Measurements from ENCODE around the gene C19orf12.

C19orf12 gene

DNA sequence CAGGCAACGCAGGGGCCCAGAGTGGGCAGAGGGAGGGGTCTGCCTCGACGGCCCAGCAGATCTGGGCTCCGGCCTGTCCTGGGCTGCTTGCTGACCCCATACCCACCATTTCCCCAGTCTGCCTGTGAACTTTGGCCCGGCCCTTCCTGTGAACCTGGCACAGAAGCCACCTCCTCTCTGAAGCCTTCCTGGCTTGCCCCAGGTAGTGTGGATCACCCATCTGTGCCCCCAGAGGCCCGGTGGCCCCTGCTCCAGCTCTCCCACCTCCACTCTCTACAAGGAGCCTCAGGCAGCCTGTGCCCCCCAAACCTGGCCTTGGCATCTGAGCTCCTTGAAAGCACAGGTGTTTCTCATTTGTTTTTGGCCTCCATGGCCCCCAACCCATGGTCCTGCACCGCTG, 34.1 kb downstream of the C19orf12 start:
- no peak for ATAC-seq

DNA sequence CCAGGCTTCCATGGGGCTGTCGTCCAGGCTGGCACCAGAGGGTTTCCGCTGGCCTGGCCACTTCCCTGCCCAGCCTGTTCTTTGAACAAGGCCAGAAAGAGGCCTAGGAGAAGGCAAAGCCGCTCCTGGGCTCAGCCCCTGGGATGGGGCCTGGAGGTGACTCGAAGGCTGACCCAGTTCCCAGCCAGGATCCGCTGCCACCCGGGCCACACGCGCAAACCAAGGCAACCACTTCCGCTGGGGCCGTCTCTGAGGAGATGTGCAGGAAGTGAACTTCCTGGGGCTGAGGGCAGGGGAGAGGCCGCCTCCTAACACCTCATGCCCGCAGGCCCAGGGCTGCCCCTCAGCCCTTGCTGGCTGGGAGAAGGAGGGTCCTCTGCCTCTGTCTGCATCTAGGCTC, 34.6 kb downstream of the C19orf12 start:
- ATAC-seq: no peak
- TF ChIP-seq, protein P1, sequence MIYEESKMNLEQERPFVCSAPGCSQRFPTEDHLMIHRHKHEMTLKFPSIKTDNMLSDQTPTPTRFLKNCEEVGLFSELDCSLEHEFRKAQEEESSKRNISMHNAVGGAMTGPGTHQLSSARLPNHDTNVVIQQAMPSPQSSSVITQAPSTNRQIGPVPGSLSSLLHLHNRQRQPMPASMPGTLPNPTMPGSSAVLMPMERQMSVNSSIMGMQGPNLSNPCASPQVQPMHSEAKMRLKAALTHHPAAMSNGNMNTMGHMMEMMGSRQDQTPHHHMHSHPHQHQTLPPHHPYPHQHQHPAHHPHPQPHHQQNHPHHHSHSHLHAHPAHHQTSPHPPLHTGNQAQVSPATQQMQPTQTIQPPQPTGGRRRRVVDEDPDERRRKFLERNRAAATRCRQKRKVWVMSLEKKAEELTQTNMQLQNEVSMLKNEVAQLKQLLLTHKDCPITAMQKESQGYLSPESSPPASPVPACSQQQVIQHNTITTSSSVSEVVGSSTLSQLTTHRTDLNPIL (CRISPR knock-in tag; IDR thresholded peaks at IDR 0.05; ENCODE audit: low read depth): no peak
- TF ChIP-seq TOX (CRISPR knock-in tag; IDR thresholded peaks at IDR 0.05; ENCODE audit: borderline replicate concordance): no peak
- TF ChIP-seq RARB (CRISPR knock-in tag; IDR thresholded peaks at IDR 0.05): no peak
- no peak for TF ChIP-seq ZNF8 (CRISPR knock-in tag; IDR thresholded peaks at IDR 0.05)
- TF ChIP-seq, protein P2, sequence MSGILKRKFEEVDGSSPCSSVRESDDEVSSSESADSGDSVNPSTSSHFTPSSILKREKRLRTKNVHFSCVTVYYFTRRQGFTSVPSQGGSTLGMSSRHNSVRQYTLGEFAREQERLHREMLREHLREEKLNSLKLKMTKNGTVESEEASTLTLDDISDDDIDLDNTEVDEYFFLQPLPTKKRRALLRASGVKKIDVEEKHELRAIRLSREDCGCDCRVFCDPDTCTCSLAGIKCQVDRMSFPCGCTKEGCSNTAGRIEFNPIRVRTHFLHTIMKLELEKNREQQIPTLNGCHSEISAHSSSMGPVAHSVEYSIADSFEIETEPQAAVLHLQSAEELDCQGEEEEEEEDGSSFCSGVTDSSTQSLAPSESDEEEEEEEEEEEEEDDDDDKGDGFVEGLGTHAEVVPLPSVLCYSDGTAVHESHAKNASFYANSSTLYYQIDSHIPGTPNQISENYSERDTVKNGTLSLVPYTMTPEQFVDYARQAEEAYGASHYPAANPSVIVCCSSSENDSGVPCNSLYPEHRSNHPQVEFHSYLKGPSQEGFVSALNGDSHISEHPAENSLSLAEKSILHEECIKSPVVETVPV (CRISPR knock-in tag; IDR thresholded peaks at IDR 0.05): no peak
- TF ChIP-seq TCF4 (CRISPR knock-in tag; IDR thresholded peaks at IDR 0.05; ENCODE audit: borderline replicate concordance): no peak
- TF ChIP-seq ZFP30 (CRISPR knock-in tag; IDR thresholded peaks at IDR 0.05): no peak
- no peak for TF ChIP-seq ZFP3 (CRISPR knock-in tag; IDR thresholded peaks at IDR 0.05)
- no peak for TF ChIP-seq SNAI2 (CRISPR knock-in tag; IDR thresholded peaks at IDR 0.05)
- TF ChIP-seq ZNF565 (CRISPR knock-in tag; conservative IDR thresholded peaks at IDR 0.05; ENCODE audit: low read depth): no peak
- no peak for TF ChIP-seq PPARA (CRISPR knock-in tag; IDR thresholded peaks at IDR 0.05; ENCODE audit: borderline replicate concordance)
- TF ChIP-seq BACH2 (CRISPR knock-in tag; IDR thresholded peaks at IDR 0.05; ENCODE audit: borderline replicate concordance): no peak
- no peak for TF ChIP-seq ZNF70 (CRISPR knock-in tag; IDR thresholded peaks at IDR 0.05)
- TF ChIP-seq, protein P3, sequence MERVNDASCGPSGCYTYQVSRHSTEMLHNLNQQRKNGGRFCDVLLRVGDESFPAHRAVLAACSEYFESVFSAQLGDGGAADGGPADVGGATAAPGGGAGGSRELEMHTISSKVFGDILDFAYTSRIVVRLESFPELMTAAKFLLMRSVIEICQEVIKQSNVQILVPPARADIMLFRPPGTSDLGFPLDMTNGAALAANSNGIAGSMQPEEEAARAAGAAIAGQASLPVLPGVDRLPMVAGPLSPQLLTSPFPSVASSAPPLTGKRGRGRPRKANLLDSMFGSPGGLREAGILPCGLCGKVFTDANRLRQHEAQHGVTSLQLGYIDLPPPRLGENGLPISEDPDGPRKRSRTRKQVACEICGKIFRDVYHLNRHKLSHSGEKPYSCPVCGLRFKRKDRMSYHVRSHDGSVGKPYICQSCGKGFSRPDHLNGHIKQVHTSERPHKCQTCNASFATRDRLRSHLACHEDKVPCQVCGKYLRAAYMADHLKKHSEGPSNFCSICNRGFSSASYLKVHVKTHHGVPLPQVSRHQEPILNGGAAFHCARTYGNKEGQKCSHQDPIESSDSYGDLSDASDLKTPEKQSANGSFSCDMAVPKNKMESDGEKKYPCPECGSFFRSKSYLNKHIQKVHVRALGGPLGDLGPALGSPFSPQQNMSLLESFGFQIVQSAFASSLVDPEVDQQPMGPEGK (CRISPR knock-in tag; IDR thresholded peaks at IDR 0.05; ENCODE audit: borderline replicate concordance): no peak

More for the DNA sequence above, 34.1 kb downstream of the C19orf12 start:
- TF ChIP-seq ZFP3 (CRISPR knock-in tag; IDR thresholded peaks at IDR 0.05) (no peak), GLIS3 (CRISPR knock-in tag; IDR thresholded peaks at IDR 0.05) (no peak), ZNF8 (CRISPR knock-in tag; IDR thresholded peaks at IDR 0.05) (no peak), TOX (CRISPR knock-in tag; IDR thresholded peaks at IDR 0.05; ENCODE audit: borderline replicate concordance) (no peak), BACH2 (CRISPR knock-in tag; IDR thresholded peaks at IDR 0.05; ENCODE audit: borderline replicate concordance) (no peak), ZNF70 (CRISPR knock-in tag; IDR thresholded peaks at IDR 0.05) (no peak), ZFP30 (CRISPR knock-in tag; IDR thresholded peaks at IDR 0.05) (no peak), ARNTL (CRISPR knock-in tag; IDR thresholded peaks at IDR 0.05; ENCODE audit: borderline replicate concordance, low read depth) (no peak), ISL1 (CRISPR knock-in tag; IDR thresholded peaks at IDR 0.05) (no peak), OSR1 (CRISPR knock-in tag; IDR thresholded peaks at IDR 0.05) (no peak), ESRRG (CRISPR knock-in tag; IDR thresholded peaks at IDR 0.05) (no peak)
- TF ChIP-seq, protein P3 (CRISPR knock-in tag; IDR thresholded peaks at IDR 0.05; ENCODE audit: borderline replicate concordance): no peak
- TF ChIP-seq, protein P2 (CRISPR knock-in tag; IDR thresholded peaks at IDR 0.05): no peak
- TF ChIP-seq, protein P4, sequence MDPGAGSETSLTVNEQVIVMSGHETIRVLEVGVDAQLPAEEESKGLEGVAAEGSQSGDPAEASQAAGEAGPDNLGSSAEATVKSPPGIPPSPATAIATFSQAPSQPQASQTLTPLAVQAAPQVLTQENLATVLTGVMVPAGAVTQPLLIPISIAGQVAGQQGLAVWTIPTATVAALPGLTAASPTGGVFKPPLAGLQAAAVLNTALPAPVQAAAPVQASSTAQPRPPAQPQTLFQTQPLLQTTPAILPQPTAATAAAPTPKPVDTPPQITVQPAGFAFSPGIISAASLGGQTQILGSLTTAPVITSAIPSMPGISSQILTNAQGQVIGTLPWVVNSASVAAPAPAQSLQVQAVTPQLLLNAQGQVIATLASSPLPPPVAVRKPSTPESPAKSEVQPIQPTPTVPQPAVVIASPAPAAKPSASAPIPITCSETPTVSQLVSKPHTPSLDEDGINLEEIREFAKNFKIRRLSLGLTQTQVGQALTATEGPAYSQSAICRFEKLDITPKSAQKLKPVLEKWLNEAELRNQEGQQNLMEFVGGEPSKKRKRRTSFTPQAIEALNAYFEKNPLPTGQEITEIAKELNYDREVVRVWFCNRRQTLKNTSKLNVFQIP (CRISPR knock-in tag; IDR thresholded peaks at IDR 0.05; ENCODE audit: borderline replicate concordance, low read depth): no peak

Data from SK-N-SH treated with all-trans-retinoic acid at 6 μM for 48 hours (cell line).